Smooth muscle cell (in vitro differentiated cells): ENCODE data around the gene COL20A1. TPM values are rescaled to one million over a fixed set of nuclear protein-coding genes. Genes with fewer than 3 reads are reported as not detected.

Source experiments
- DNase-seq: peaks from one replicate; lab custom pipeline; 2025; ENCODE audit not compliant: unreplicated experiment; lab: John Stamatoyannopoulos, UW
- H2AFZ ChIP-seq: fragments of 200-600 bp; sonication (generic); 2 replicates; pipeline ENCODE4 v1.6.0; 2016; ENCODE audit warnings: antibody characterized with exemption, low read depth, mild to moderate bottlenecking
- H3F3A ChIP-seq: fragments of 200-600 bp; sonication (generic); 2 replicates; pipeline ENCODE4 v1.6.0; 2017; ENCODE audit warnings: antibody characterized with exemption, low read depth
- H3K27ac ChIP-seq: fragments of 200-600 bp; sonication (generic); 2 replicates; pipeline ENCODE4 v1.5.1; 2016; ENCODE audit warnings: low read depth, mild to moderate bottlenecking
- H3K27me3 ChIP-seq: fragments of 200-600 bp; sonication (generic); 2 replicates; pipeline ENCODE4 v1.6.1; 2016; ENCODE audit warnings: low read depth, mild to moderate bottlenecking
- H3K36me3 ChIP-seq: fragments of 200-600 bp; sonication (generic); 2 replicates; pipeline ENCODE4 v1.5.1; 2016; ENCODE audit warnings: low read depth
- H3K4me1 ChIP-seq: fragments of 200-600 bp; sonication (generic); 2 replicates; pipeline ENCODE4 v1.5.1; 2016; ENCODE audit warnings: low read depth
- H3K4me2 ChIP-seq: fragments of 200-600 bp; sonication (generic); 2 replicates; pipeline ENCODE4 v1.6.0; 2016; ENCODE audit warnings: mild to moderate bottlenecking
- H3K4me3 ChIP-seq: fragments of 200-600 bp; sonication (generic); 2 replicates; pipeline ENCODE4 v1.5.1; 2016; ENCODE audit warnings: mild to moderate bottlenecking
- H3K79me2 ChIP-seq: fragments of 200-600 bp; sonication (generic); 2 replicates; pipeline ENCODE4 v1.6.0; 2016; ENCODE audit warnings: low read depth, mild to moderate bottlenecking
- H3K9ac ChIP-seq: fragments of 200-600 bp; sonication (generic); 2 replicates; pipeline ENCODE4 v1.6.0; 2016; ENCODE audit warnings: low read depth
- H3K9me3 ChIP-seq: fragments of 200-600 bp; sonication (generic); replicated peaks from 2 replicates; pipeline ENCODE4 v1.5.1; 2016; ENCODE audit warnings: low read depth
- H4K20me1 ChIP-seq: fragments of 200-600 bp; sonication (generic); 2 replicates; pipeline ENCODE4 v1.6.0; 2016; ENCODE audit warnings: low read depth
- WGBS: methylation state at CpG from one replicate; pipeline ENCODE4 v1.1.7; 2016; ENCODE audit warnings: low lambda C conversion rate; 5-methylcytosine and 5-hydroxymethylcytosine counted together
- polyA plus RNA-seq: library from polyadenylated mRNA; unstranded; fragments of >200 nt; fragmentation: Nextera tagmentation; extraction: Ambion mirVana; gene quantifications from 2 replicates; pipeline ENCODE4 v1.2.1, GENCODE V29; 2016
- total RNA-seq: library from RNA; depleted of rRNA; stranded (reverse); fragments of >200 nt; gene quantifications from 2 replicates; pipeline ENCODE4 v1.2.3, GENCODE V29; 2014
- TF ChIP-seq, protein P1 (sequence below): fragments of 200-600 bp; sonication (generic); IDR thresholded peaks from 2 replicates; pipeline ENCODE4 v1.5.1; 2017; ENCODE audit warnings: borderline replicate concordance, mild to moderate bottlenecking, antibody characterized with exemption; ENCODE audit not compliant: insufficient read depth, poor library complexity, severe bottlenecking

The COL20A1 gene
- total and polyA plus RNA-seq, 2 experiments from 2014 or later = 0.23 to 0.36 TPM

DNA sequence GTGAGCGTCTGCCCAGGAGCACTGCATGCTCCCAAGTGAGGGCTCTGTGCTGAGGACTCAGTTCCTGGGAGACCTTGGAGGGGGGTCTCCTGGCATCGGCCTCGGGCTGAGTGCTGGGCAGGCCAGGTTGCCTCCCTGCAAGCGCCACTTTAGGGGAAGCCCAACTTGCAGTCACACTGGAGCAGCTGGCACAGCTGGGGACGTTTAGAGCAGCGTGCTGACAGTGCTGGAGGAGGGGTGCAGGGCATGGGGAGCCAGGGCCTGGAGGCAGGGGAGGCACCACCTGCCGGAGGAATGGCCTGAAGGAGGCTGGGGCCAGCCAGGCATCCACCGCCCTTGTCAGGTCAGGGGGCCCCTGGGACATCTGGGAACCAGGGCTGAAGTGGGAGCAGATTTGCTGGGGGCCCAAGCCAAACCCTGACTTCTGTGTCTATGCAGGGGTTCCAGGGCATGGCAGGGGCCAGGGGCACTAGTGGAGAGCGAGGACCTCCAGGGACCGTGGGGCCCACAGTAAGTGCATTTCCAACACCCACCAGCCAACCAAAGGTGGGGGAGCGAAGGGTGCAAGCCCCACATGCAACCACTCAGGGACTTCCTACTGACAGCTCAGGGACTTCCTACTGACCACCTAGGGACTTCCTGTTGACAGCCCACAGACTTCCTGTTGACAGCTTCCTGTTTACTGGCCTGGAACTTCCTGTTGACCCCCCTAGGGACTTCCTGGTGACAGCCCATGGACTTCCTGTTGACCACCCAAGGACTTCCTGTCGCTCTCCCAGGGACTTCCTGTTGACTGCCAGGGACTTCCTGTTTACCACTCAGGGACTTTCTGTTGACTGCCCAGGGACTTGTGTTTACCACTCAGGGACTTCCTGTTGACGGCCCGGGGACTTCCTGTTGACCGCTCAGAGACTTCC is 33.6 kb downstream of the COL20A1 start:
- no peaks in the 10 kb centered on the region for H3K4me1 ChIP-seq
- H3F3A ChIP-seq = no peaks in the 10 kb centered on the region
- H4K20me1 ChIP-seq = no peaks in the 10 kb centered on the region
- H3K79me2 ChIP-seq = no peaks in the 10 kb centered on the region
- TF ChIP-seq, protein P1, sequence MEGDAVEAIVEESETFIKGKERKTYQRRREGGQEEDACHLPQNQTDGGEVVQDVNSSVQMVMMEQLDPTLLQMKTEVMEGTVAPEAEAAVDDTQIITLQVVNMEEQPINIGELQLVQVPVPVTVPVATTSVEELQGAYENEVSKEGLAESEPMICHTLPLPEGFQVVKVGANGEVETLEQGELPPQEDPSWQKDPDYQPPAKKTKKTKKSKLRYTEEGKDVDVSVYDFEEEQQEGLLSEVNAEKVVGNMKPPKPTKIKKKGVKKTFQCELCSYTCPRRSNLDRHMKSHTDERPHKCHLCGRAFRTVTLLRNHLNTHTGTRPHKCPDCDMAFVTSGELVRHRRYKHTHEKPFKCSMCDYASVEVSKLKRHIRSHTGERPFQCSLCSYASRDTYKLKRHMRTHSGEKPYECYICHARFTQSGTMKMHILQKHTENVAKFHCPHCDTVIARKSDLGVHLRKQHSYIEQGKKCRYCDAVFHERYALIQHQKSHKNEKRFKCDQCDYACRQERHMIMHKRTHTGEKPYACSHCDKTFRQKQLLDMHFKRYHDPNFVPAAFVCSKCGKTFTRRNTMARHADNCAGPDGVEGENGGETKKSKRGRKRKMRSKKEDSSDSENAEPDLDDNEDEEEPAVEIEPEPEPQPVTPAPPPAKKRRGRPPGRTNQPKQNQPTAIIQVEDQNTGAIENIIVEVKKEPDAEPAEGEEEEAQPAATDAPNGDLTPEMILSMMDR = no peak
- no peak overlapping the region for H3K4me2 ChIP-seq
- no peak overlapping the region for H3K4me3 ChIP-seq
- 93% methylated on average over 14 of the region's 15 CpGs for WGBS
- H3K9ac ChIP-seq = no peak overlapping the region
- no peak overlapping the region for H2AFZ ChIP-seq
- DNase-seq = no peak
- H3K27me3 ChIP-seq = no peaks in the 10 kb centered on the region
- no peak overlapping the region for H3K27ac ChIP-seq
- H3K36me3 ChIP-seq = no peaks in the 10 kb centered on the region
- H3K9me3 ChIP-seq = no peaks in the 10 kb centered on the region

DNA sequence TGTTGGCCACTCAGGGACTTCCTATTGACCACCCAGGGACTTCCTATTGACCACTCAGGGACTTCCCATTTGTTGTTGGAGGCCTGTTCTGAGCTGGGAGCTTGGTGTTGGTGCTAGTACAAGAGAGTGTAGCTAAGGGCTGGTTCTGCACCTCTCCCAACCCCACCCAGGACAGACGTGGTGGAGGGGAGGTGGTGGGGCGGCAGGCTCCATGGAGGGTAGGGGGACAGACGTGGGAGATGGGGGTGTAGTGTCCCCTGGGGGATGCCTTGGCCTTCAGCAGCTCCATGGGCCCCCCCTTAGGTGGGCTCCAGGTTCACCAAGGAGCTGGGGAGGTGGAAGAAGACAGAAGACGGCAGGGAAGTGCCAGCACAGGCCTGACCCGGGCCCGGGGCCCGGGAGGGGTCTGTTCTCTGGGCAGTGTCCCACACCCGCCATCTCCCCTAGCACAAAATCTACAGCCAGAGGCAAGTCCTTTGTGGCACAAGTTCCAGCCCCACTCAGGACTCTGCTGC is 34.3 kb downstream of the COL20A1 start:
- no peaks in the 10 kb centered on the region for H4K20me1 ChIP-seq
- H2AFZ ChIP-seq = no peak overlapping the region
- H3K79me2 ChIP-seq = no peaks in the 10 kb centered on the region
- no peak overlapping the region for H3K27ac ChIP-seq
- TF ChIP-seq, protein P1 = no peak
- no peaks in the 10 kb centered on the region for H3K9me3 ChIP-seq
- H3K4me1 ChIP-seq = no peaks in the 10 kb centered on the region
- DNase-seq = no peak
- no peak overlapping the region for H3K4me2 ChIP-seq
- H3F3A ChIP-seq = no peaks in the 10 kb centered on the region
- H3K4me3 ChIP-seq = no peak overlapping the region
- no peaks in the 10 kb centered on the region for H3K36me3 ChIP-seq
- WGBS = 91% methylated on average over 8 of the region's 8 CpGs
- H3K27me3 ChIP-seq = no peaks in the 10 kb centered on the region
- H3K9ac ChIP-seq = no peak overlapping the region

DNA sequence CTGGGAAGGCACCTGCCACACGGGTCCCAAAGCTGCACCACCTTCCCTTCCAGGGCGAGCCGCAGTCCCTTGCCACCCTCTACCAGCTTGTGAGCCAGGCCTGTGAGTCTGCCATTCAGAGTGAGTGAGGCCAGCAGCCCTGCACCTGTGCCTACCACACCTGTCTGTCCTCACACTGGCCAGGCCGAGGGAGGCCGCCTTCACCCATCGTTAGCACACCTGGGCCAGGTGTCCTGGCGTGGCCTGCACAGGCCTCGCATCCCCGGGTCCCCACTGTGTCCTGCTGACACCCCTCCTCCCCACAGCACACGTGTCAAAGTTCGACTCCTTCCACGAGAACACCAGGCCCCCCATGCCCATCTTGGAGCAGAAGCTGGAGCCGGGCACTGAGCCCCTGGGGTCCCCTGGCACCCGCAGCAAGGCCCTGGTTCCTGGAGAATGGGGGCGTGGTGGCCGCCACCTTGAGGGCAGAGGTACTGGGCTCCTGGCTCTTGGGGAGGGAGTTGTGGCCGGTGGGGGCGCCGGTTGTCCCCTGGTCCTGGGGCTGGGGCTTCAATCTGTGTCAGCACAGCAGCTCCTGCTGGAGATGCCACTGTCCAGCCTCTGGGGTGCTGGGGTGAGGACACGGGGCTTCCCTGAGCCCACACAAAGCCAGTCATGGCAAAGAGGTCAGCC is 35.2 kb downstream of the COL20A1 start:
- Histone ChIP-seq H3K4me2 (no peak overlapping the region), H3K9me3 (no peaks in the 10 kb centered on the region), H3K27me3 (no peaks in the 10 kb centered on the region), H3K4me3 (no peak overlapping the region), H3K9ac (no peak overlapping the region), H3F3A (no peaks in the 10 kb centered on the region), H3K36me3 (no peaks in the 10 kb centered on the region), H3K27ac (no peak overlapping the region), H3K79me2 (no peaks in the 10 kb centered on the region), H3K4me1 (no peaks in the 10 kb centered on the region), H2AFZ (no peak overlapping the region), H4K20me1 (no peaks in the 10 kb centered on the region)
- DNase-seq = no peak
- WGBS = 88% methylated on average over 20 of the region's 20 CpGs
- TF ChIP-seq, protein P1 = no peak
